HUES64 (cell line): ENCODE results near the gene SLC44A3.
"Not testable (repeated sequence)": the region's sequence is repeated elsewhere in the genome, so short reads cannot be mapped to it uniquely, and the experiment has no call there.

ENCODE experiments used
- H3K27ac ChIP-seq: 2 replicates; pipeline ENCODE4 v1.7.0; 2013; ENCODE audit warnings: low read depth, low read length, inconsistent platforms
- H3K27me3 ChIP-seq: 2 replicates; pipeline ENCODE4 v1.6.1; 2013; ENCODE audit warnings: mild to moderate bottlenecking, low read length; ENCODE audit not compliant: insufficient read depth
- H3K36me3 ChIP-seq: 2 replicates; pipeline ENCODE4 v1.6.1; 2013; ENCODE audit warnings: mild to moderate bottlenecking, low read length; ENCODE audit not compliant: insufficient read depth
- H3K4me1 ChIP-seq: 2 replicates; pipeline ENCODE4 v1.6.1; 2013; ENCODE audit warnings: mild to moderate bottlenecking, low read length, moderate library complexity; ENCODE audit not compliant: insufficient read depth
- H3K4me3 ChIP-seq: 2 replicates; pipeline ENCODE4 v1.5.1; 2013; ENCODE audit warnings: mild to moderate bottlenecking, low read length, moderate library complexity
- H3K9ac ChIP-seq: 2 replicates; pipeline ENCODE4 v1.6.1; 2013; ENCODE audit warnings: mild to moderate bottlenecking, low read depth, low read length
- H3K9me3 ChIP-seq: 2 replicates; pipeline ENCODE4 v1.6.1; 2013; ENCODE audit warnings: low read depth, low read length; ENCODE audit not compliant: insufficient read depth
- WGBS: fragments of 150-250, 120-280 bp; methylation state at CpG from one replicate; pipeline ENCODE4 v1.1.7; 2013; ENCODE audit warnings: missing lambda C conversion rate; 5-methylcytosine and 5-hydroxymethylcytosine counted together

The SLC44A3 gene

GRCh38 chr1:94935476-94935875, 115.3 kb downstream of the SLC44A3 start:
- H3K27ac ChIP-seq: no peak overlapping the region
- no peaks in the 10 kb centered on the region for H3K27me3 ChIP-seq
- H3K36me3 ChIP-seq: 0 out of 2 replicates have a peak, but pooled peaks cover 4% of the 10 kb centered on the region
- H3K4me1 ChIP-seq: peaks cover 17% of the 10 kb centered on the region
- no peaks in the 10 kb centered on the region for H3K9me3 ChIP-seq
- H3K9ac ChIP-seq: no peak overlapping the region; the same call in 1 of the 2 replicates
- no peak overlapping the region for H3K4me3 ChIP-seq
- whole genome bisulfite sequencing: 100% methylated on average over 1 of the region's 1 CpG

GRCh38 chr1:94936861-94937620, 116.9 kb downstream of the SLC44A3 start:
- Histone ChIP-seq H3K9ac (no peak overlapping the region), H3K27ac (peak overlapping the region; percentile 47; the same call in 1 of the 2 replicates), H3K4me3 (no peak overlapping the region), H3K9me3 (no peaks in the 10 kb centered on the region), H3K4me1 (peaks cover 17% of the 10 kb centered on the region), H3K27me3 (no peaks in the 10 kb centered on the region), H3K36me3 (0 out of 2 replicates have a peak, but pooled peaks cover 2% of the 10 kb centered on the region)
- WGBS: 76% methylated on average over 4 of the region's 5 CpGs

- peaks cover 17% of the 10 kb centered on the region for H3K4me1 ChIP-seq
- H3K27ac ChIP-seq: no peak overlapping the region
- H3K9me3 ChIP-seq: no peaks in the 10 kb centered on the region
- no peaks in the 10 kb centered on the region for H3K27me3 ChIP-seq
- 90% methylated on average over 1 of the region's 1 CpG for WGBS
- H3K9ac ChIP-seq: no peak overlapping the region
- no peak overlapping the region for H3K4me3 ChIP-seq
- no peaks in the 10 kb centered on the region for H3K36me3 ChIP-seq
These were observed 117.7 kb downstream of the SLC44A3 start for GRCh38 chr1:94937820-94938219.

- no peak overlapping the region for H3K4me3 ChIP-seq
- no peak overlapping the region for H3K27ac ChIP-seq
- peaks cover 15% of the 10 kb centered on the region for H3K4me1 ChIP-seq
- H3K27me3 ChIP-seq: no peaks in the 10 kb centered on the region
- no peaks in the 10 kb centered on the region for H3K36me3 ChIP-seq
- 95% methylated on average over 3 of the region's 3 CpGs for WGBS
- no peak overlapping the region for H3K9ac ChIP-seq
- H3K9me3 ChIP-seq: no peaks in the 10 kb centered on the region
These were observed 120.6 kb downstream of the SLC44A3 start for GRCh38 chr1:94940738-94941137.

GRCh38 chr1:94941480-94941879, 121.3 kb downstream of the SLC44A3 start:
- 100% methylated on average over 1 of the region's 1 CpG for WGBS
- H3K4me1 ChIP-seq, H3K36me3 ChIP-seq, H3K4me3 ChIP-seq, H3K9me3 ChIP-seq, H3K9ac ChIP-seq, H3K27me3 ChIP-seq, H3K27ac ChIP-seq: not testable (repeated sequence)

GRCh38 chr1:94942171-94943128, 122.3 kb downstream of the SLC44A3 start:
- H3K4me1 ChIP-seq: peaks cover 4% of the 10 kb centered on the region
- no peaks in the 10 kb centered on the region for H3K9me3 ChIP-seq
- H3K4me3 ChIP-seq: no peak overlapping the region
- no peaks in the 10 kb centered on the region for H3K36me3 ChIP-seq
- no peak overlapping the region for H3K9ac ChIP-seq
- WGBS: 82% methylated on average over 8 of the region's 8 CpGs
- no peaks in the 10 kb centered on the region for H3K27me3 ChIP-seq
- H3K27ac ChIP-seq: no peak overlapping the region
